RWPE2 (cell line): ENCODE data around the gene PHB1.

Experiments
- ATAC-seq: fragments of 200-7000 bp; cut with Tn5 transposase; 3 replicates; pipeline ENCODE4 v1.9.1; 2021; ENCODE audit warnings: low read depth
- DNase-seq: peaks from one replicate; pipeline ENCODE4 v3.0.0-alpha.2; 2020; ENCODE audit warnings: low spot score
- H3K27ac ChIP-seq: fragments of 450-650 bp; 2 replicates; pipeline ENCODE4 v1.5.1; 2017; ENCODE audit warnings: mild to moderate bottlenecking; ENCODE audit not compliant: poor library complexity, severe bottlenecking
- H3K27me3 ChIP-seq: fragments of 250-450 bp; sonication (Bioruptor Pico); 2 replicates; pipeline ENCODE4 v1.5.1; 2021; ENCODE audit warnings: mild to moderate bottlenecking, moderate library complexity; ENCODE audit not compliant: insufficient read depth, poor library complexity, severe bottlenecking
- H3K36me3 ChIP-seq: fragments of 250-450 bp; sonication (Bioruptor Pico); 2 replicates; pipeline ENCODE4 v1.5.1; 2020; ENCODE audit warnings: low read depth, mild to moderate bottlenecking, moderate library complexity
- H3K4me1 ChIP-seq: fragments of 250-450 bp; sonication (Bioruptor Pico); 2 replicates; pipeline ENCODE4 v1.5.1; 2021; ENCODE audit warnings: mild to moderate bottlenecking, moderate library complexity; ENCODE audit not compliant: insufficient read depth, poor library complexity, severe bottlenecking
- H3K4me3 ChIP-seq: fragments of 250-450 bp; sonication (Bioruptor Pico); 2 replicates; pipeline ENCODE4 v1.5.1; 2021; ENCODE audit warnings: mild to moderate bottlenecking, moderate library complexity; ENCODE audit not compliant: severe bottlenecking
- H3K9me3 ChIP-seq: fragments of 250-450 bp; sonication (Bioruptor Pico); 2 replicates; pipeline ENCODE4 v1.5.1; 2021; ENCODE audit warnings: mild to moderate bottlenecking, moderate library complexity; ENCODE audit not compliant: severe bottlenecking
- TF ChIP-seq, protein P1 (sequence below): fragments of 450-650 bp; IDR thresholded peaks from one replicate; pipeline ENCODE4 v1.5.1; 2017; ENCODE audit warnings: mild to moderate bottlenecking, moderate library complexity; ENCODE audit not compliant: poor library complexity, severe bottlenecking

The PHB1 gene

DNA sequence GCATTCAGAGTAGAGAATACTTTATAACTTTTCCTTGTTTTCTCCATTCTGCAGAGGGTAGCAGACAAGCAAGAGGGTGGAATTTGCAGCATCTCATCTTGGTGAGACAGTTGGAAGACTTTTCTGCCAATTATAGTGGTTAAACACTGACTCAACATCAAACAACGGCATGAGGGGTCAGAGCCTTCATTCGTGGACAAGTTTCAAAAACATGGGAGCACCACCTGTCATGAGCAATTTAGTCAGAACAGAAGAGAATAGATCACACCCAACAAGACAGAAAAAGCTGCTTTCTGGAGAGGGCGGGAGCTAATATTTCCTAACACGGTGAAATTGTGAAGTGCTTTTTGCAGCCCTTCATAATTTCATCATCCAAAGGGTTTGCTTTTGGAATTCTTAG lies 34.8 kb downstream of the PHB1 start:
- H3K36me3 ChIP-seq = no peaks in the 10 kb centered on the region
- TF ChIP-seq, protein P1, sequence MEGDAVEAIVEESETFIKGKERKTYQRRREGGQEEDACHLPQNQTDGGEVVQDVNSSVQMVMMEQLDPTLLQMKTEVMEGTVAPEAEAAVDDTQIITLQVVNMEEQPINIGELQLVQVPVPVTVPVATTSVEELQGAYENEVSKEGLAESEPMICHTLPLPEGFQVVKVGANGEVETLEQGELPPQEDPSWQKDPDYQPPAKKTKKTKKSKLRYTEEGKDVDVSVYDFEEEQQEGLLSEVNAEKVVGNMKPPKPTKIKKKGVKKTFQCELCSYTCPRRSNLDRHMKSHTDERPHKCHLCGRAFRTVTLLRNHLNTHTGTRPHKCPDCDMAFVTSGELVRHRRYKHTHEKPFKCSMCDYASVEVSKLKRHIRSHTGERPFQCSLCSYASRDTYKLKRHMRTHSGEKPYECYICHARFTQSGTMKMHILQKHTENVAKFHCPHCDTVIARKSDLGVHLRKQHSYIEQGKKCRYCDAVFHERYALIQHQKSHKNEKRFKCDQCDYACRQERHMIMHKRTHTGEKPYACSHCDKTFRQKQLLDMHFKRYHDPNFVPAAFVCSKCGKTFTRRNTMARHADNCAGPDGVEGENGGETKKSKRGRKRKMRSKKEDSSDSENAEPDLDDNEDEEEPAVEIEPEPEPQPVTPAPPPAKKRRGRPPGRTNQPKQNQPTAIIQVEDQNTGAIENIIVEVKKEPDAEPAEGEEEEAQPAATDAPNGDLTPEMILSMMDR = no peak
- ATAC-seq = no peak
- H3K4me3 ChIP-seq = no peak overlapping the region
- H3K9me3 ChIP-seq = no peaks in the 10 kb centered on the region
- H3K27ac ChIP-seq = no peak overlapping the region
- H3K27me3 ChIP-seq = no peaks in the 10 kb centered on the region
- no peaks in the 10 kb centered on the region for H3K4me1 ChIP-seq
- no peak for DNase-seq

DNA sequence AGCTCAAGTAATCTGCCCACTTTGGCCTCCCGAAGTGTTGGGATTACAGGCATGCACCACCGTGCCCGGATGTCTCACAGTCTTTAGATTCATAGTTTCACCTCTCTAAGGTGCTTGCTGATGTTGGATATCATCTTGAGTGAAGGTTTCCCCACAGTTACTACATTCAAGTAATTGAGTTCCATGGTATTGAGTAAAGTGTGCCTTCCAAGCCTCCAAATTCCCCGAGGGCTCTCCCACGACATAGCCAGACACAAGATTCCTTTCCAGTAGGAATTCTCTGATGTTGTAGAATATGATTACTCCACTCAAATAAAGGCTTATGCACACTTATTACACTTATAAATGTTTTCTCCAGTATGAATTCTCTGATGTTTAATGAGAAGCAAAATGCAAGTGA lies 36.4 kb downstream of the PHB1 start:
- DNase-seq = no peak

DNA sequence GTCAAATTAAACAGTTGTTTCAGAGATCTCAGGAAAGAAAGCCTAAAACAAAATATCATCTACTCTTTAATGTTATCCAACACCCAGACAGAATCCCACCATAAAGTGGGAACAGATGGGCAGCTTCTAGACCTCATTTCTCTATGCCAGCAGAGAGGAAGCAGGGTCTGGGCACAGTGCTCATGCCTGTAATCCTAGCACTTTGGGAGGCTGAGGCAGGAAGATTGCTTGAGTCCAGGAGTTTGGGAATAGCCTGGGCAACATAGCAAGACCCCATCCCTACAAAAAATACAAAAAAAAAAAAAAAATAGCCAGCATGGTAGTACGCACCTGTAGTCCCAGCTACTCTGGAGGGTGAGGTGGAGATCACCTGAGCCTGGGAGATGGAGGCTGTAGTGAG lies 39.1 kb downstream of the PHB1 start:
- Histone ChIP-seq H3K4me3 (no peak overlapping the region), H3K27me3 (no peaks in the 10 kb centered on the region), H3K27ac (no peak overlapping the region), H3K9me3 (no peaks in the 10 kb centered on the region), H3K4me1 (no peaks in the 10 kb centered on the region), H3K36me3 (no peaks in the 10 kb centered on the region)
- DNase-seq (no peak), ATAC-seq (no peak)
- TF ChIP-seq, protein P1 = no peak

More for the DNA sequence above, 36.4 kb downstream of the PHB1 start:
- ATAC-seq = no peak
- H3K27ac ChIP-seq = no peak overlapping the region
- H3K27me3 ChIP-seq = no peaks in the 10 kb centered on the region
- no peak overlapping the region for H3K4me3 ChIP-seq
- TF ChIP-seq, protein P1 = no peak
- no peaks in the 10 kb centered on the region for H3K4me1 ChIP-seq
- no peaks in the 10 kb centered on the region for H3K9me3 ChIP-seq
- no peaks in the 10 kb centered on the region for H3K36me3 ChIP-seq

DNA sequence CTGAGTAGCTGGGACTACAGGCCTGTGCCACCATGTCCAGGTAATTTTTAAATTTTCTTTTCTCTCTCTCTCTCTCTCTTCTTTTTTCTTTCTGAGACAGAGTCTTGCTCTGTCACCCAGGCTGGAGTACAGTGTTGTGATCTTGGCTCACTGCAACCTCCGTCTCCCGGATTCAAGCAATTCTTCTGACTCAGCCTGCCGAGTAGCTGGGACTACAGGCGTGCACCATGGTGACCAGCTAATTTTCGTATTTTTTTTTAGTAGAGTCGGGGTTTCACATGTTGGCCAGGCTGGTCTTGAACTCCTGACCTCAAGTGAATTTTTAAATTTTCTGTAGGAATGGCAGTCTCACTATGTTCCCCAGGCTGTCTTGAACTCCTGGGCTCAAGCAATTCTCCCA lies 41.6 kb downstream of the PHB1 start:
- DNase-seq (peak; percentile 6), ATAC-seq (no peak)
- Histone ChIP-seq H3K9me3 (no peaks in the 10 kb centered on the region), H3K27me3 (no peaks in the 10 kb centered on the region), H3K36me3 (no peaks in the 10 kb centered on the region), H3K27ac (no peak overlapping the region), H3K4me3 (no peak overlapping the region), H3K4me1 (no peaks in the 10 kb centered on the region)
- TF ChIP-seq, protein P1 = no peak

DNA sequence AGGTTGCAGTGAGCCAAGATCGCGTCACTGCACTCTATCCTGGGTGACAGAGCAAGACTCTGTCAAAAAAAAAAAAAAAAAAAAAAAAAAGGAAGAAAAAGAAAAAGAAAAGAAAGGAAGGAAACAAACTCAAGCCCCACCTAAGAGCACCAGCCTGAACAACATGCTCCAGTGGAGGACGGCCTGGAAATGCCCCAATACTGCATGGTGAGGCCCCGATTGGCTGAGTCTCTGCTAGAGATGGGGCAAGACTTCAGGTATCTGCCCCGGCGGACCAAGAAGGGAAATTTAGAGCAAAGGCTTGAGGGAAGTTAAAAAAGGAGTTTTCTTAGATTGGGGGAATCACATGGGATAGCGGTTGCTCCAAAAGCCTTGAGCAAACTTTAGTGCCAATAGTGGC lies 42.3 kb downstream of the PHB1 start:
- no peak for ATAC-seq

More for the DNA sequence above, 42.3 kb downstream of the PHB1 start:
- Histone ChIP-seq H3K4me3 (no peak overlapping the region), H3K27me3 (no peaks in the 10 kb centered on the region), H3K27ac (no peak overlapping the region), H3K36me3 (no peaks in the 10 kb centered on the region), H3K9me3 (no peaks in the 10 kb centered on the region), H3K4me1 (no peaks in the 10 kb centered on the region)
- TF ChIP-seq, protein P1 = no peak
- no peak for DNase-seq
